ENCODE results near the gene MICU1.

Gene MICU1

GRCh38 chr10:72524489-72524888 is 101.4 kb downstream of the MICU1 start:
- H3K27me3 Mint-ChIP-seq (ENCODE audit: low read depth), result no peaks in the 10 kb centered on the region
- peak overlapping the region in 2 of 3 experiments; percentile 15 to 73 for H3K27ac Mint-ChIP-seq
- H3K9me3 Mint-ChIP-seq, result no peaks in the 10 kb centered on the region
- peaks cover 9% of the 10 kb centered on the region for H3K4me1 Mint-ChIP-seq
- H3K36me3 Mint-ChIP-seq (ENCODE audit: low read depth), result peaks cover 6% of the 10 kb centered on the region
- no peak for TF ChIP-seq CTCF (IDR thresholded peaks at IDR 0.05; ENCODE audit: unreplicated experiment in 3 of 3)
- peak overlapping the region in 1 of 3 experiments; percentile 6 for H3K4me3 Mint-ChIP-seq

GRCh38 chr10:72523932-72524396 is 101.9 kb downstream of the MICU1 start:
- no peak for TF ChIP-seq CTCF (IDR thresholded peaks at IDR 0.05; ENCODE audit: unreplicated experiment in 3 of 3)
- Mint-ChIP-seq H3K27me3 (ENCODE audit: low read depth) (no peaks in the 10 kb centered on the region), H3K27ac (peak overlapping the region in 2 of 3 experiments; percentile 15 to 73), H3K9me3 (no peaks in the 10 kb centered on the region), H3K4me1 (peaks cover 9% of the 10 kb centered on the region), H3K36me3 (ENCODE audit: low read depth) (peaks cover under 1% of the 10 kb centered on the region), H3K4me3 (no peak overlapping the region)

GRCh38 chr10:72523062-72523461 is 102.8 kb downstream of the MICU1 start:
- H3K27me3 Mint-ChIP-seq (ENCODE audit: low read depth), result no peaks in the 10 kb centered on the region
- H3K27ac Mint-ChIP-seq, result peak overlapping the region in 1 of 3 experiments; percentile 56
- no peak overlapping the region for H3K4me3 Mint-ChIP-seq
- no peaks in the 10 kb centered on the region for H3K9me3 Mint-ChIP-seq
- no peak for TF ChIP-seq CTCF (IDR thresholded peaks at IDR 0.05; ENCODE audit: unreplicated experiment in 3 of 3)
- no peaks in the 10 kb centered on the region for H3K36me3 Mint-ChIP-seq (ENCODE audit: low read depth)
- peaks cover 9% of the 10 kb centered on the region for H3K4me1 Mint-ChIP-seq

- no peak for TF ChIP-seq CTCF (IDR thresholded peaks at IDR 0.05; ENCODE audit: unreplicated experiment in 3 of 3)
- no peaks in the 10 kb centered on the region for H3K4me1 Mint-ChIP-seq
- H3K27ac Mint-ChIP-seq, result no peak overlapping the region
- H3K27me3 Mint-ChIP-seq (ENCODE audit: low read depth), result no peaks in the 10 kb centered on the region
- H3K4me3 Mint-ChIP-seq, result no peak overlapping the region
- H3K36me3 Mint-ChIP-seq (ENCODE audit: low read depth), result peaks cover 29% of the 10 kb centered on the region
- H3K9me3 Mint-ChIP-seq, result peaks cover 19% of the 10 kb centered on the region
These were observed 108.6 kb downstream of the MICU1 start for GRCh38 chr10:72517244-72517643.

GRCh38 chr10:72515455-72515854 is 110.4 kb downstream of the MICU1 start:
- no peak for TF ChIP-seq CTCF (IDR thresholded peaks at IDR 0.05; ENCODE audit: unreplicated experiment in 3 of 3)
- Mint-ChIP-seq H3K9me3 (peaks cover 19% of the 10 kb centered on the region), H3K36me3 (ENCODE audit: low read depth) (peaks cover 29% of the 10 kb centered on the region), H3K27me3 (ENCODE audit: low read depth) (no peaks in the 10 kb centered on the region), H3K27ac (no peak overlapping the region), H3K4me3 (no peak overlapping the region), H3K4me1 (no peaks in the 10 kb centered on the region)

- no peak overlapping the region for H3K27ac Mint-ChIP-seq
- no peaks in the 10 kb centered on the region for H3K27me3 Mint-ChIP-seq (ENCODE audit: low read depth)
- peaks cover 19% of the 10 kb centered on the region for H3K9me3 Mint-ChIP-seq
- no peak for TF ChIP-seq CTCF (IDR thresholded peaks at IDR 0.05; ENCODE audit: unreplicated experiment in 3 of 3)
- H3K4me1 Mint-ChIP-seq, result no peaks in the 10 kb centered on the region
- H3K36me3 Mint-ChIP-seq (ENCODE audit: low read depth), result peaks cover 29% of the 10 kb centered on the region
- H3K4me3 Mint-ChIP-seq, result no peak overlapping the region
These were observed 112.0 kb downstream of the MICU1 start for GRCh38 chr10:72513910-72514309.

Measured in nephron (organoid).